AG04450 (cell line): ENCODE measurements around the gene NEDD4L. TPM values are rescaled to one million over a fixed set of nuclear protein-coding genes. Genes with fewer than 3 reads are reported as not detected.

Source experiments
- CTCF ChIA-PET: fragments of 300-600, 350-600 bp; formaldehyde crosslinking; extraction: SDS; loops from one replicate; lab custom pipeline; 2022; ENCODE audit warnings: antibody characterized with exemption, inconsistent platforms; lab: Charles Lee
- POLR2A ChIA-PET: fragments of 350-600 bp; formaldehyde crosslinking; extraction: SDS; loops from one replicate; lab custom pipeline; 2021; ENCODE audit warnings: antibody characterized with exemption, inconsistent platforms; lab: Yijun Ruan, JAX
- DNase-seq: peaks from one replicate; pipeline ENCODE4 v3.0.0-alpha.2; 2011; ENCODE audit warnings: low read depth, low spot score
- H3K27ac ChIP-seq: one replicate; pipeline ENCODE4 v1.5.1; 2012; ENCODE audit warnings: low read depth, low read length, control low read depth
- H3K27me3 ChIP-seq: one replicate; pipeline ENCODE4 v1.6.0; 2012; ENCODE audit warnings: low read length; ENCODE audit not compliant: control insufficient read depth, insufficient read depth
- H3K4me3 ChIP-seq: 2 replicates; pipeline ENCODE4 v1.5.1; 2011; ENCODE audit warnings: mild to moderate bottlenecking, low read depth, low read length, control low read depth
- H3K9me3 ChIP-seq: 2 replicates; pipeline ENCODE4 v1.5.1; 2012; ENCODE audit warnings: low read length; ENCODE audit not compliant: control insufficient read depth, insufficient read depth
- polyA plus RNA-seq: library from polyadenylated mRNA; depleted of rRNA; stranded (reverse); fragments of >200 nt; gene quantifications from 2 replicates; pipeline ENCODE4 v1.2.3, GENCODE V29; 2011
- TF ChIP-seq, protein P1 (sequence below): IDR thresholded peaks from 2 replicates; pipeline ENCODE4 v1.5.1; 2011; ENCODE audit warnings: low read depth, low read length, control low read depth, inconsistent platforms

The NEDD4L gene
- polyA plus RNA-seq, 1 experiment, result 15.0 TPM

GRCh38 chr18:58407649-58408407, 363.8 kb downstream of the NEDD4L start:
- H3K4me3 ChIP-seq, result no peak overlapping the region
- peaks cover 28% of the 10 kb centered on the region for H3K27me3 ChIP-seq
- no peaks in the 10 kb centered on the region; the same call in 1 of the 2 replicates for H3K9me3 ChIP-seq
- DNase-seq, result no peak
- TF ChIP-seq, protein P1, sequence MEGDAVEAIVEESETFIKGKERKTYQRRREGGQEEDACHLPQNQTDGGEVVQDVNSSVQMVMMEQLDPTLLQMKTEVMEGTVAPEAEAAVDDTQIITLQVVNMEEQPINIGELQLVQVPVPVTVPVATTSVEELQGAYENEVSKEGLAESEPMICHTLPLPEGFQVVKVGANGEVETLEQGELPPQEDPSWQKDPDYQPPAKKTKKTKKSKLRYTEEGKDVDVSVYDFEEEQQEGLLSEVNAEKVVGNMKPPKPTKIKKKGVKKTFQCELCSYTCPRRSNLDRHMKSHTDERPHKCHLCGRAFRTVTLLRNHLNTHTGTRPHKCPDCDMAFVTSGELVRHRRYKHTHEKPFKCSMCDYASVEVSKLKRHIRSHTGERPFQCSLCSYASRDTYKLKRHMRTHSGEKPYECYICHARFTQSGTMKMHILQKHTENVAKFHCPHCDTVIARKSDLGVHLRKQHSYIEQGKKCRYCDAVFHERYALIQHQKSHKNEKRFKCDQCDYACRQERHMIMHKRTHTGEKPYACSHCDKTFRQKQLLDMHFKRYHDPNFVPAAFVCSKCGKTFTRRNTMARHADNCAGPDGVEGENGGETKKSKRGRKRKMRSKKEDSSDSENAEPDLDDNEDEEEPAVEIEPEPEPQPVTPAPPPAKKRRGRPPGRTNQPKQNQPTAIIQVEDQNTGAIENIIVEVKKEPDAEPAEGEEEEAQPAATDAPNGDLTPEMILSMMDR, result no peak
- H3K27ac ChIP-seq, result no peak overlapping the region
- ChIA-PET POLR2A (no interaction called here), CTCF (interaction anchor here (1.0 to 1.2 kb wide), 2 partner anchors 9 to 11 kb away, joined by 3 read pairs; no protein-coding TSS in a partner anchor)

DNA sequence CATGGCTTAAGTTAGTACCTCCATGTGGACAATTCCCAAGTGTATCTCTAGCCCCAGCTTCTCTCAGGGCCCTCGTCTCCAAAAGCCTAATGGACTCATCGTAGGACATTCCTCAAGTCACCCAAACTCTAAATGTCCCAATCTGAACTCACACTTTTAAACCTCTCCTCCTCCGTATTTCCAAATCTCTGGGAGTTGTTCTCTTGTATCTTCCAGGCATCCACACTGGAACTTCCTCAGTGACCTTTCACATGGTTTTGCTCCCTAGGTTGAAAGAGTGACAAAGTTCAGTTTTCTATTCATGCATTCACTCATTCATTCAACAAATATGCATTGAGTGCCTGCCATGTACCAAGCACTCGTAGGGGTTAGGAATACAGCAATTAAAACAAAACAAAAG, 364.6 kb downstream of the NEDD4L start:
- no peak overlapping the region for H3K4me3 ChIP-seq
- no peak for DNase-seq
- POLR2A ChIA-PET, result no interaction called here
- H3K27me3 ChIP-seq, result peaks cover 36% of the 10 kb centered on the region
- H3K27ac ChIP-seq, result no peak overlapping the region
- CTCF ChIA-PET, result no interaction called here
- no peaks in the 10 kb centered on the region; the same call in 1 of the 2 replicates for H3K9me3 ChIP-seq
- TF ChIP-seq, protein P1, result no peak

- POLR2A ChIA-PET, result no interaction called here
- CTCF ChIA-PET, result no interaction called here
- H3K27me3 ChIP-seq, result peaks cover 45% of the 10 kb centered on the region
- H3K27ac ChIP-seq, result no peak overlapping the region
- TF ChIP-seq, protein P1, result no peak
- H3K9me3 ChIP-seq, result no peaks in the 10 kb centered on the region
- H3K4me3 ChIP-seq, result no peak overlapping the region
- DNase-seq, result no peak
Observed at GRCh38 chr18:58409802-58410445, 365.9 kb downstream of the NEDD4L start.

- TF ChIP-seq, protein P1, result no peak
- no peaks in the 10 kb centered on the region for H3K9me3 ChIP-seq
- CTCF ChIA-PET, result no interaction called here
- no peak overlapping the region for H3K27ac ChIP-seq
- POLR2A ChIA-PET, result interaction anchor here (0.6 kb wide), 1 partner anchor 82 kb away, joined by 7 read pairs; no protein-coding TSS in a partner anchor
- H3K27me3 ChIP-seq, result peaks cover 48% of the 10 kb centered on the region
- H3K4me3 ChIP-seq, result no peak overlapping the region
- DNase-seq, result no peak
Observed at GRCh38 chr18:58411323-58411722, 367.3 kb downstream of the NEDD4L start.
